Mucosa of stomach (tissue), 1 donor: Measurements from ENCODE around the gene HDAC2.
"Not testable (repeated sequence)": the region's sequence is repeated elsewhere in the genome, so short reads cannot be mapped to it uniquely, and the experiment has no call there.

ENCODE experiments used
- H3K27me3 ChIP-seq: one replicate; pipeline ENCODE4 v1.7.0; 2013; ENCODE audit warnings: mild to moderate bottlenecking, low read length; ENCODE audit not compliant: control insufficient read depth, insufficient read depth
- H3K36me3 ChIP-seq: one replicate; pipeline ENCODE4 v1.7.0; 2013; ENCODE audit warnings: low read length; ENCODE audit not compliant: control insufficient read depth, insufficient read depth
- H3K4me1 ChIP-seq: one replicate; pipeline ENCODE4 v1.7.0; 2013; ENCODE audit warnings: mild to moderate bottlenecking, low read length; ENCODE audit not compliant: control insufficient read depth, insufficient read depth
- H3K4me3 ChIP-seq: one replicate; pipeline ENCODE4 v1.7.0; 2013; ENCODE audit warnings: low read length
- H3K9ac ChIP-seq: one replicate; pipeline ENCODE4 v1.7.0; 2013; ENCODE audit warnings: mild to moderate bottlenecking, low read length, moderate library complexity
- H3K9me3 ChIP-seq: one replicate; pipeline ENCODE4 v1.7.0; 2013; ENCODE audit warnings: mild to moderate bottlenecking, low read length, moderate library complexity; ENCODE audit not compliant: control insufficient read depth
- donor health status: Pancreatic carcinoma.

The HDAC2 gene

GRCh38 chr6:113927001-113927400 lies 43.9 kb downstream of the HDAC2 start:
- Histone ChIP-seq H3K9ac (no peak overlapping the region), H3K4me1 (no peaks in the 10 kb centered on the region), H3K9me3 (no peaks in the 10 kb centered on the region), H3K36me3 (no peaks in the 10 kb centered on the region), H3K4me3 (no peak overlapping the region), H3K27me3 (no peaks in the 10 kb centered on the region)

DNA sequence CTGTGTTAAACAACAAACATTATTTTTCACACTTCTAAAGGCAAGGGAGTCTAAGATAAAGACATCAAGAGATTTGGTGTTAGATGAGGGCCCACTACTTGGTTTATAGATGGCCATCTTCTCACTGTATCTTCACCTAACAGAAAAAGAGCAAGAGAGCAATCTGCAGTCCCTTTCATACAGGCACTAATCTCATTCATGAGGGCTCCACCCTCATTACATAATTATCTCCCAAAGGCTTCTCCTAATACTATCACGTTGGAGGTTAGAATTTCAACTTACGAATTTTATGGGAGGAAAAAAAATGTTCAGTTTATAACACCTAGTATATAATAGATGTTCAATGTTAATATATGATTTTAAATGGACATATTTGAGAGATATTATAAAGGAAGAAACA lies 45.6 kb downstream of the HDAC2 start:
- H3K4me3 ChIP-seq, result no peak overlapping the region
- no peaks in the 10 kb centered on the region for H3K4me1 ChIP-seq
- no peaks in the 10 kb centered on the region for H3K36me3 ChIP-seq
- no peak overlapping the region for H3K9ac ChIP-seq
- H3K9me3 ChIP-seq, result no peaks in the 10 kb centered on the region
- H3K27me3 ChIP-seq, result no peaks in the 10 kb centered on the region

DNA sequence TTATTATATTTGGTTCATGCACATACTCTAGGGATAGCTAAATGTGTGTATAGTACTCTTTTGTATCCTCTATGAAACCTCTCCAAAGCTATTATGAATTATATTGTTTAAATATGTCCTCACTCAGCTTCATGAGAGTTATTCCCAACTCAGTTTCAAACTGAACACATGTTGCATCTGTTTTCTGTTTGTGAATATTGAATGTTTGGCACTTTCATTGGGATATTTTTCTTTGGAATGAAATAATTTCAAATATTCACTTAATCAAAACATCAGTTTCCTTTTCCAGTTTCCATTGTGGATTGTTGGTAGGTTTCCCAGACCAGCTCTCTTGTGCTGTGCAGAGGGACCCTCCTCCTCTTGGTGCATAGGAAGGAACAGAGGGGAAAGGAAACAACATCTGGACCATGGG lies 46.6 kb downstream of the HDAC2 start:
- no peaks in the 10 kb centered on the region for H3K27me3 ChIP-seq
- H3K4me1 ChIP-seq, result no peaks in the 10 kb centered on the region
- no peaks in the 10 kb centered on the region for H3K36me3 ChIP-seq
- no peak overlapping the region for H3K4me3 ChIP-seq
- no peak overlapping the region for H3K9ac ChIP-seq
- no peaks in the 10 kb centered on the region for H3K9me3 ChIP-seq

GRCh38 chr6:113923526-113923925 lies 47.4 kb downstream of the HDAC2 start:
- Histone ChIP-seq H3K4me1 (no peaks in the 10 kb centered on the region), H3K27me3 (no peaks in the 10 kb centered on the region), H3K9ac (no peak overlapping the region), H3K9me3 (no peaks in the 10 kb centered on the region), H3K4me3 (no peak overlapping the region), H3K36me3 (no peaks in the 10 kb centered on the region)

DNA sequence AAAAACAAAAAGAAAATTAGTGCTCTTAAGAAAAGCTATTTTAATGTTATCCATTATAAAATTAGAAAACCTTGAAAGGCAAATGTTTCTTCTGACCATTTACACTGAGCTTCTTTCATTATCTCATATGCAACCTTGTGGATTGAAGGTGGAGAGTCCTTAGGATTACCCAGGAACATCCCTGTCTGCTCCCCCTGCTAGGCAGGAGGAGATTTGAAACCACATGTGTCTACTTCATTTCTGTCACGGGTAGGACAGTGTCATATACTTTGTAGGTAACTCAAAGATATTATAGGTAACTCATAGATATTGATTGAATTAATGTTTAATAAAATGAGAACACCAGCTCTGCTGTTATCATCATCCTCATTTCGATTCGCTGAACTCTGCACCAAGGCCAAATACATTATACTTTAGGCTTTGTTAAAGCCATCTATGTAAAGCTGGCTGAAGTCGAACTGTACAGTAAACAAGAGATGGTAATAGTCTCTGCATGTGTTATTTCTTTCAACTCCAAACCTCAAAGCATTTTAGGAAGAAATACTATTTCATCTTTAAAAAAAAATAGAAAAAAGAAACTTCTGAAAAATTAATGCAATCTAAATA lies 49.5 kb downstream of the HDAC2 start:
- Histone ChIP-seq H3K9ac (no peak overlapping the region), H3K4me1 (no peaks in the 10 kb centered on the region), H3K4me3 (no peak overlapping the region), H3K9me3 (no peaks in the 10 kb centered on the region), H3K27me3 (no peaks in the 10 kb centered on the region), H3K36me3 (no peaks in the 10 kb centered on the region)

DNA sequence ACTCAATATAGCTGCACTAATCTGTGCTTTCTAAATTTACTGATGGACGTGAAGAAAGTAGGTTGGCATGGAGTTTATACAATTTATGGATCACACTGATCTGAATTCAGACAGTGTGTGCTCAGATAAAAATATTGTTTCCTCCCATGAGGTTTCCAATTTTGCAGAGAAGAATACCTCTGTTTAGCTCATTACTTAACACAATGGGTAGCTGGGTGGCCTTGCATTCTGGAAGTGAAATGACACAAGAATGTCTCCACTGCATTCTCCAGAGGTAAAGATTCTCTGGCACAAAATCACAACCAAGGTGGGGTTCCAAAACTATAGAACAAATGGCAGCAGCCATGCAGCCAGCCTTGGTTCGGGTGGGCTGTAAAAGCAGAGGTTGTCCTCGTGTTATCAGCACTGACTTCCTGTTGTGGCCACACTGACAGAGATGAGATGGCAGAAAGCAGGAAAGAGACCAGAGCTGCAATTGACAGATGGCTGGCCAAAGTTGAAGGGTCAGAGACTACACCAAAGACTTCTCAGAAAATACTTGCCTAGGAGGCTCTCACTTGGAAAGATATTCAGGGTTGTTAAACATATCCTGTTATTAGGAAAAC lies 50.2 kb downstream of the HDAC2 start:
- Histone ChIP-seq H3K4me3 (no peak overlapping the region), H3K9ac (no peak overlapping the region), H3K9me3 (no peaks in the 10 kb centered on the region), H3K4me1 (no peaks in the 10 kb centered on the region), H3K27me3 (no peaks in the 10 kb centered on the region), H3K36me3 (no peaks in the 10 kb centered on the region)

GRCh38 chr6:113910285-113910684 lies 60.7 kb downstream of the HDAC2 start:
- not testable (repeated sequence) for H3K27me3 ChIP-seq, H3K4me3 ChIP-seq, H3K36me3 ChIP-seq, H3K4me1 ChIP-seq, H3K9ac ChIP-seq, H3K9me3 ChIP-seq

DNA sequence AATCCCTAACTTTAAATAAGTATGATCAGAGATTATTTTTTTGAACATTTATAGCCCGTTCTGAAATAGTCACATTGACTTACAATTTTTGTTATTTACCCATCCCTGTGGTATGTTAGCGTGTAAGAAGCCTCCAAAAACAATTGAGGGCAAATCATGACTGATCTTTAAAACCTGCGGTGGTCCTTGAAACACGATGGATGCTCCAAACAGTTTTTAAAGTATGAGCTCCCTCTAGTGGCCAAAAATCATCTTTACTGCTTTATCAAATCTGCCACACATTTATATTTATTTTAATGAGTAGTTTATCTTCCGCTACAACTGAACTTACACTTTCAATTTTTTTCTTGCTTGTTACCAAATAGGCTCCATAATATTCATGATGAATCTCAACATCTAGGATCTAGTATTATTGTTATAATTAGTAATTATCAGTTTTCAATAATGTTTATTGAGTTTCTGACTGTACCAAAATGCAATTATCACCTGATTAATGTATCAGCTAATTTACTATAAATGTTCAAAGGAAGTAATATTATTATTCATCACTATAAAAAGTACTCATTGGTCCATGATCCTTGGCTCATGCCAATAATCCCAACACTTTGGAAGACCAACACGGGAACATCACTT lies 61.6 kb downstream of the HDAC2 start:
- Histone ChIP-seq H3K4me1 (peaks cover under 1% of the 10 kb centered on the region), H3K4me3 (no peak overlapping the region), H3K36me3 (no peaks in the 10 kb centered on the region), H3K27me3 (no peaks in the 10 kb centered on the region), H3K9ac (no peak overlapping the region), H3K9me3 (no peaks in the 10 kb centered on the region)

- Histone ChIP-seq H3K4me1 (peaks cover 6% of the 10 kb centered on the region), H3K27me3 (no peaks in the 10 kb centered on the region), H3K9ac (no peak overlapping the region), H3K4me3 (no peak overlapping the region), H3K9me3 (no peaks in the 10 kb centered on the region), H3K36me3 (no peaks in the 10 kb centered on the region)
Measured at GRCh38 chr6:113908801-113909200, 62.1 kb downstream of the HDAC2 start.

DNA sequence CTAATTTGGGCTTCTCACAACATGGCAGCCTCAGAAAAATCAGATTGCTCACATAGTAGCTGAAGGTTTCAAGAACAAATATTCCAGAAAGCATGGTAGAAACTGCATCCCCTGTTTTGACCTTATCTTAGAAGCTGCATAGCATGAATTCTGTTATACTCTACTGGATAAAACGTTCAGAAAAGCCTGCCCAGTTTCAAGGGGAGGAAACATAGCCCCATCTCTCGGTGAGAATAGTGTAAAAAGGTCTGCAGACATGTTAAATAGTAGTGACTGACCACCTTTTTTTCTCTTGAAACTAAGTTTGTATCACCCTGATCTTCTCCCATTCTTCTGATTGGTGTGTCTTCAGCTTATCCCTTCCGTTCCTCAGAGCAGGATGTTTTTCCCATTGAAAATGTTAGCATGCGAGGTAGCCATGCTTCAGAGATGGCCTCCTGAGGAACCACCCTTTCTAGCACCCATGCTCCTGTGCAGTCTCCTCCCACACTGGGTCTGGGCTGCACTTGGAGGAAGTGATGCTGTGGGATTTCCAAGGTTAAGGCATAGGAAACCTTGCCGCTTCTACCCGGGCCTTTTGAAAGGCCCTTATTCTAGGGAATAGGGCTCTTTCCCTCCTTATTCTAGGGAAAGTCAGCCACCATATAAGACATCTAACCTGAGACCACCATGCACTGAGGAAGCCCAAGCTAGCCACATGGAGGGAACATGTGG lies 63.7 kb downstream of the HDAC2 start:
- H3K4me1 ChIP-seq, result peaks cover 7% of the 10 kb centered on the region
- no peak overlapping the region for H3K9ac ChIP-seq
- H3K27me3 ChIP-seq, result no peaks in the 10 kb centered on the region
- no peak overlapping the region for H3K4me3 ChIP-seq
- no peaks in the 10 kb centered on the region for H3K36me3 ChIP-seq
- H3K9me3 ChIP-seq, result no peaks in the 10 kb centered on the region

GRCh38 chr6:113903666-113904330 lies 67.2 kb downstream of the HDAC2 start:
- Histone ChIP-seq H3K9me3 (no peaks in the 10 kb centered on the region), H3K4me3 (no peak overlapping the region), H3K27me3 (no peaks in the 10 kb centered on the region), H3K9ac (no peak overlapping the region), H3K4me1 (peaks cover 7% of the 10 kb centered on the region), H3K36me3 (no peaks in the 10 kb centered on the region)

DNA sequence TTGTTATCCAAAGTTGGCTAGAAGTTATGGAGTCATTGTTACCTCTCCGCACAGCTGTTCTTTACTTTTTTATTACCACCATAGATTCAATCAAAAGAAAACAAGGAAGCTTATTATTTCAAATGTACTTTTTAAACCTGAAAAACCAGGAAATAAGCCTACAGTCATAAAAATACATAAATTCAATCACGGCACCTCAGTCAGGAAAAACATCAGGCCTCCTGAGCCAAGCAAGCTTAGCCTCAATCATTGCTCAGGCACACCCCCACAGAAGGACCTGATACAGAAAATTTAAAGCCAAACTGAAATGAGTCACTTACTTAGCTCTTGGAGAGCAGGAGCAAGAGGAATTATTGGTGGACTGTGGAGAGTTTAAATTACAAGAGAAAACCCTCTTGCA lies 69.5 kb downstream of the HDAC2 start:
- H3K36me3 ChIP-seq, result no peaks in the 10 kb centered on the region
- H3K9me3 ChIP-seq, result no peaks in the 10 kb centered on the region
- no peak overlapping the region for H3K9ac ChIP-seq
- H3K4me1 ChIP-seq, result peaks cover 7% of the 10 kb centered on the region
- no peaks in the 10 kb centered on the region for H3K27me3 ChIP-seq
- H3K4me3 ChIP-seq, result no peak overlapping the region
